BLaER1 (cell line): Measurements from ENCODE around the gene OR51M1.

Experiments used
- H3K27ac ChIP-seq: shearing (Covaris generic); formaldehyde crosslinking; 2 replicates; pipeline ENCODE4 v1.8.1; 2022
- H3K27me3 ChIP-seq: shearing (Covaris generic); formaldehyde crosslinking; 2 replicates; pipeline ENCODE4 v1.8.1; 2022
- H3K36me3 ChIP-seq: shearing (Covaris generic); formaldehyde crosslinking; 2 replicates; pipeline ENCODE4 v1.8.1; 2022
- H3K4me1 ChIP-seq: shearing (Covaris generic); formaldehyde crosslinking; 2 replicates; pipeline ENCODE4 v1.8.1; 2022
- H3K4me2 ChIP-seq: shearing (Covaris generic); formaldehyde crosslinking; 2 replicates; pipeline ENCODE4 v1.8.1; 2022
- H3K4me3 ChIP-seq: shearing (Covaris generic); formaldehyde crosslinking; 2 replicates; pipeline ENCODE4 v1.8.1; 2022
- H3K9ac ChIP-seq: shearing (Covaris generic); formaldehyde crosslinking; 2 replicates; pipeline ENCODE4 v1.8.1; 2022
- H3K9me3 ChIP-seq: shearing (Covaris generic); formaldehyde crosslinking; 2 replicates; pipeline ENCODE4 v1.8.1; 2022
- H4K20me1 ChIP-seq: shearing (Covaris generic); formaldehyde crosslinking; 2 replicates; pipeline ENCODE4 v1.8.1; 2022
- Cebpa-rat ChIP-seq: shearing (Covaris generic); IDR thresholded peaks from 2 replicates; pipeline ENCODE4 v1.8.1; 2022

Gene OR51M1

GRCh38 chr11:5390210-5390609 lies 6.6 kb downstream of the OR51M1 start:
- TF ChIP-seq Cebpa-rat: no peak
- no peaks in the 10 kb centered on the region for H3K9me3 ChIP-seq
- H3K36me3 ChIP-seq: no peaks in the 10 kb centered on the region
- H3K27me3 ChIP-seq: no peaks in the 10 kb centered on the region
- H3K9ac ChIP-seq: no peak overlapping the region
- H4K20me1 ChIP-seq: no peaks in the 10 kb centered on the region
- no peak overlapping the region for H3K4me2 ChIP-seq
- no peak overlapping the region for H3K4me3 ChIP-seq
- no peaks in the 10 kb centered on the region for H3K4me1 ChIP-seq
- H3K27ac ChIP-seq: no peak overlapping the region

GRCh38 chr11:5394091-5394490 lies 10.5 kb downstream of the OR51M1 start:
- H3K9me3 ChIP-seq: no peaks in the 10 kb centered on the region
- H4K20me1 ChIP-seq: no peaks in the 10 kb centered on the region
- H3K4me3 ChIP-seq: no peak overlapping the region
- no peaks in the 10 kb centered on the region for H3K4me1 ChIP-seq
- no peak overlapping the region for H3K27ac ChIP-seq
- H3K36me3 ChIP-seq: no peaks in the 10 kb centered on the region
- no peak for TF ChIP-seq Cebpa-rat
- no peak overlapping the region for H3K9ac ChIP-seq
- H3K27me3 ChIP-seq: no peaks in the 10 kb centered on the region
- H3K4me2 ChIP-seq: no peak overlapping the region

- H3K4me1 ChIP-seq: no peaks in the 10 kb centered on the region
- H3K4me3 ChIP-seq: no peak overlapping the region
- TF ChIP-seq Cebpa-rat: no peak
- no peaks in the 10 kb centered on the region for H3K36me3 ChIP-seq
- H3K9me3 ChIP-seq: no peaks in the 10 kb centered on the region
- no peak overlapping the region for H3K27ac ChIP-seq
- H4K20me1 ChIP-seq: no peaks in the 10 kb centered on the region
- no peaks in the 10 kb centered on the region for H3K27me3 ChIP-seq
- no peak overlapping the region for H3K9ac ChIP-seq
- H3K4me2 ChIP-seq: no peak overlapping the region
These were observed 15.3 kb downstream of the OR51M1 start for GRCh38 chr11:5398936-5399335.

GRCh38 chr11:5405173-5405572 lies 21.6 kb downstream of the OR51M1 start:
- Histone ChIP-seq H3K4me2 (no peak overlapping the region), H3K4me1 (no peaks in the 10 kb centered on the region), H3K4me3 (no peak overlapping the region), H3K9me3 (no peaks in the 10 kb centered on the region), H3K27ac (no peak overlapping the region), H3K9ac (no peak overlapping the region), H3K27me3 (no peaks in the 10 kb centered on the region), H3K36me3 (no peaks in the 10 kb centered on the region), H4K20me1 (no peaks in the 10 kb centered on the region)
- no peak for TF ChIP-seq Cebpa-rat

GRCh38 chr11:5420993-5421392 lies 37.4 kb downstream of the OR51M1 start:
- no peak overlapping the region for H3K27ac ChIP-seq
- H3K4me1 ChIP-seq: no peaks in the 10 kb centered on the region
- no peak overlapping the region for H3K9ac ChIP-seq

GRCh38 chr11:5421811-5422210 lies 38.2 kb downstream of the OR51M1 start, which contains the start of gene OR51Q1:
TSS of gene OR51Q1 (plus strand) at chr11:5422111. CDS start at chr11:5422201, 90 bp downstream.
- TF ChIP-seq Cebpa-rat: no peak
- no peaks in the 10 kb centered on the region for H3K36me3 ChIP-seq
- H3K4me3 ChIP-seq: no peak within 1 kb of the TSS
- no peak within 1 kb of the TSS for H3K27ac ChIP-seq
- no peaks in the 10 kb centered on the region for H3K4me1 ChIP-seq
- H4K20me1 ChIP-seq: no peaks in the 10 kb centered on the region
- H3K9me3 ChIP-seq: peaks cover 3% of the 10 kb centered on the region; the same call in 1 of the 2 replicates
- no peaks in the 10 kb centered on the region for H3K27me3 ChIP-seq
- H3K9ac ChIP-seq: no peak within 1 kb of the TSS
- H3K4me2 ChIP-seq: no peak within 1 kb of the TSS

More at GRCh38 chr11:5420993-5421392, 37.4 kb downstream of the OR51M1 start:
- H3K36me3 ChIP-seq: no peaks in the 10 kb centered on the region
- no peak overlapping the region for H3K4me3 ChIP-seq
- H3K27me3 ChIP-seq: no peaks in the 10 kb centered on the region
- H4K20me1 ChIP-seq: no peaks in the 10 kb centered on the region
- H3K9me3 ChIP-seq: peaks cover 3% of the 10 kb centered on the region; the same call in 1 of the 2 replicates
- TF ChIP-seq Cebpa-rat: no peak
- H3K4me2 ChIP-seq: no peak overlapping the region

- H4K20me1 ChIP-seq: no peaks in the 10 kb centered on the region
- H3K4me1 ChIP-seq: no peaks in the 10 kb centered on the region
- H3K27me3 ChIP-seq: no peaks in the 10 kb centered on the region
- H3K36me3 ChIP-seq: no peaks in the 10 kb centered on the region
- H3K4me3 ChIP-seq: no peak overlapping the region
- TF ChIP-seq Cebpa-rat: no peak
- H3K4me2 ChIP-seq: no peak overlapping the region
- H3K9ac ChIP-seq: no peak overlapping the region
- H3K9me3 ChIP-seq: no peaks in the 10 kb centered on the region
- H3K27ac ChIP-seq: no peak overlapping the region
These were observed 39.5 kb downstream of the OR51M1 start for GRCh38 chr11:5423131-5423530.

GRCh38 chr11:5441414-5441813 lies 57.8 kb downstream of the OR51M1 start, which contains the start of gene OR51I1:
TSS of gene OR51I1 (minus strand) at chr11:5441514. CDS start at chr11:5441514, 0 bp downstream.
- H3K9ac ChIP-seq: no peak within 1 kb of the TSS
- no peak within 1 kb of the TSS for H3K4me2 ChIP-seq
- no peak within 1 kb of the TSS for H3K27ac ChIP-seq
- H3K36me3 ChIP-seq: no peaks in the 10 kb centered on the region
- TF ChIP-seq Cebpa-rat: no peak
- no peaks in the 10 kb centered on the region for H3K27me3 ChIP-seq
- no peaks in the 10 kb centered on the region for H3K4me1 ChIP-seq
- H3K9me3 ChIP-seq: no peaks in the 10 kb centered on the region
- no peak within 1 kb of the TSS for H3K4me3 ChIP-seq
- H4K20me1 ChIP-seq: no peaks in the 10 kb centered on the region
